C4-2B (cell line): ENCODE measurements around the gene TCF4.

ENCODE experiments used
- ZFX ChIP-seq: fragments of 450-650 bp; IDR thresholded peaks from 2 replicates; pipeline ENCODE4 v1.6.1; 2017
- TF ChIP-seq, protein P1 (sequence below): fragments of 450-650 bp; conservative IDR thresholded peaks from 2 replicates; pipeline ENCODE4 v1.5.1; 2017; ENCODE audit warnings: mild to moderate bottlenecking

DNA sequence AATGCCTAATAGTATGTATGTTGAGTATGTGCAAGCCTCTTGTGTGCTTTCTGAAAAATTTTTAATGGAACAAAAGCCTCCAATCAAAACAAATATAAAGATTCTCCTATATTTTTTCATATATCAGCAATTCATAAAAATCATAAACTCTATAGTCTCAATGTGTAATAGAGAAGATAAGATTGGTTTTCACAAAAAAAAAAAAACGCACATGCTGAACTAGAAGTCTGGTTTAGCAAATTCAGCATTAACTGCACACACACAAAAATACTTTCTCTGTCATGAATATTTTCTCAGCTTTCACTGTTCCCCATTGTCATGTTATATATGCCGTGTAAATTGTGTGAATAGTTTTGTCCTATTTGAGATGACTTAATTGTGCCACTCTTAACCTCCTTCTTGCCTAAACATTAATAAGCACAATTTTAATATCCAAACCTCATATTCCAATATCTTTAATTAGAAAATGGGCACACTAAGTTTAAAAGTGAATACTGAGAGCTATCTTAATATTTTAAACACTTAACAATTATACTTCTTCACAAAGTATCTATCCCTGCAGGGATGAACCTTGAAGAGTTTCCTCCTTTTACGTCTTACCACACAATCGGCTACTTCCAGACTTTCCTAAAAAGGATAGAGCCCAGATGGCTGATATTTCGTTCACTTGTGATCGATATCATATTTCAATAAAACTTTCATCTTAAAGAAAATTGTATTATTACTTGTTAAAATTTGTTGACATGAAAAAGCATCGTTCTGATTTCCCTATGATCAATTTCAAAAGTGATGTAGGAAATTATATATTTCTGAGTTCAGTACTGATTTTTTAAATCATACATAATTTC is 242.7 kb downstream of the TCF4 start:
- TF ChIP-seq, protein P1, sequence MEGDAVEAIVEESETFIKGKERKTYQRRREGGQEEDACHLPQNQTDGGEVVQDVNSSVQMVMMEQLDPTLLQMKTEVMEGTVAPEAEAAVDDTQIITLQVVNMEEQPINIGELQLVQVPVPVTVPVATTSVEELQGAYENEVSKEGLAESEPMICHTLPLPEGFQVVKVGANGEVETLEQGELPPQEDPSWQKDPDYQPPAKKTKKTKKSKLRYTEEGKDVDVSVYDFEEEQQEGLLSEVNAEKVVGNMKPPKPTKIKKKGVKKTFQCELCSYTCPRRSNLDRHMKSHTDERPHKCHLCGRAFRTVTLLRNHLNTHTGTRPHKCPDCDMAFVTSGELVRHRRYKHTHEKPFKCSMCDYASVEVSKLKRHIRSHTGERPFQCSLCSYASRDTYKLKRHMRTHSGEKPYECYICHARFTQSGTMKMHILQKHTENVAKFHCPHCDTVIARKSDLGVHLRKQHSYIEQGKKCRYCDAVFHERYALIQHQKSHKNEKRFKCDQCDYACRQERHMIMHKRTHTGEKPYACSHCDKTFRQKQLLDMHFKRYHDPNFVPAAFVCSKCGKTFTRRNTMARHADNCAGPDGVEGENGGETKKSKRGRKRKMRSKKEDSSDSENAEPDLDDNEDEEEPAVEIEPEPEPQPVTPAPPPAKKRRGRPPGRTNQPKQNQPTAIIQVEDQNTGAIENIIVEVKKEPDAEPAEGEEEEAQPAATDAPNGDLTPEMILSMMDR: no peak
- TF ChIP-seq ZFX: no peak
